Epidermal melanocyte (primary cell): ENCODE data around the gene ADGRG6.
"Not testable (repeated sequence)": the region's sequence is repeated elsewhere in the genome, so short reads cannot be mapped to it uniquely, and the experiment has no call there.

Experiments used
- DNase-seq: peaks from one replicate; pipeline ENCODE4 v3.0.0; 2011; ENCODE audit warnings: low spot score; ENCODE audit not compliant: insufficient read length

ADGRG6 gene

DNA sequence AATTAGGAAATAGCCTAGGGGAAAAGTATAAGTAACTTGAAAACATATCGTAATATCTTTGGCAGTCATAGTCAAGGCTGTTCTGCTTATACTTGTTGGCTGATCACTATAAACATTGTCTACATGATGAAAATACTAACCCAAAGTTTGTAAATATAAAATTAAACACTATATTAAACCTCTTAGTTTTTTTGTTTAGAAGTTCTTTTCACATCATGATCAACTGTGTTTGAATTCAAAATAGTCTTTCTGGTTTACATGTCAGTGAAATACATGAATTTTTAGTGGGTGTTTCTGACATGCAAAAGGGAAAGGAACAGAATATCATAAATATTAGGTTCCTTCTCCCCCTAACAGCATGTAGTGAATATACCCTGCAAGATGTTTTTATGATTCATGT lies 43.5 kb downstream of the ADGRG6 start:
- DNase-seq: no peak

DNA sequence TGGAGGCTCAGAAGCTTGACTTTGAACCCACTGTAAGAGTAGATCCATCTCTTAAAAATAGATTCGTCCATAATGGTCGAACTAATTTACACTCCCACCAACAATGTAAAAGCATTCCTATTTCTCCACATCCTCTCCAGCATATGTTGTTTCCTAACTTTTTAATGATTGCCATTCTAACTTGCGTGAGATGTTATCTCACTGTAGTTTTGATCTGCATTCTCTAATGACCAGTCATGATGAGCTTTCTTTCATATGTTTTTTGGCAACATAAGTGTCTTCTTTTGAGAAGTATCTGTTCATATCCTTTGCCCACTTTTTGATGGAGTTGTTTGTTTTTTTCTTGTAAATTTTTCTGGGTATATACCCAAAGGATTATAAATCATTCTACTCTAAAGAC lies 44.4 kb downstream of the ADGRG6 start:
- DNase-seq: not testable (repeated sequence)

DNA sequence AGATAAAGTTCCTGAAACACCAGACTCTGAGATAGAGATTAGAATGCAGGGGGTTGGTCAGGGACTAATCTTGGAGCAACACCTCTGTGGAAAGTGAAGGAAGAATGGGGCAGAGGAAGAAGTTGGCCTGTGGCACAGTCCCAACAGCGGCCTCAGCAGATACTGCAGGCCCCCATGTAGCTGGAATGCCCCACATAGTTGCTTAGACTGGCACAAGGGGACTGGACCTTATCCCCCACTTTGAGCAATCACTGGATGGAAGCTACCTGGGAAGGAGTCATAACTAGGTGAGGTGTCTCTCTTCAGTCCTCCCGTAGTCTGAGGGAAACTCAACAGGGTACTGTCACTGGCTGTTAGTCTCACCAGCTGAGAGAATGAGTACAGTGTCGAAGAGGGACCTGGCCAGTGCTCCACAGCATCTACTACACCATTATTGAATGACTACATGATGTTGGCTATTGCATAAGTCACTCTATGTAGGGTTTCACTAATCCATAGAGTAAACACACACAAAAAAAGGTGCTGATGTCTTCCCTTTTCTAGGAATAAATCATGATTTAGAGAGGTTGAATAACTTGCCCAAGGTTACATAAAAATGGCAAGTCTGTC lies 47.5 kb downstream of the ADGRG6 start:
- no peak for DNase-seq

DNA sequence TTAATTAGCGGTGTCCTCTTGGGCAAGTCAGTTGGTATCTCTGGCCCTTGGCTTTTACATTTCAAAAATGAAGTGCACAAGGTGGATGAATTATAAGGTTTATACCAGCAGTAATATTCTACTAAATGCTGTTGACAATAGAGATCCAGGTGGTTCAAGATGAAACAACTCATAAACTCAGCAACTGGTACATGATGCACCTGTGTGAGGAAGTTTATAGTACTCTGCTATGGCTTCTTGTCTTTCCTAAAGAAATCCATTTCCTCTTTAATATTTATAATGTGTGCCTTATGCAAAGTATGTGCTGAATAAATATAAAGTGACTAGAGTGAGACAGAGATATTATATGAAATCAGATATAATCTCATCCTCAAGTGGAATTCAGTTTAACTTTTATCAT lies 48.5 kb downstream of the ADGRG6 start:
- DNase-seq: no peak

DNA sequence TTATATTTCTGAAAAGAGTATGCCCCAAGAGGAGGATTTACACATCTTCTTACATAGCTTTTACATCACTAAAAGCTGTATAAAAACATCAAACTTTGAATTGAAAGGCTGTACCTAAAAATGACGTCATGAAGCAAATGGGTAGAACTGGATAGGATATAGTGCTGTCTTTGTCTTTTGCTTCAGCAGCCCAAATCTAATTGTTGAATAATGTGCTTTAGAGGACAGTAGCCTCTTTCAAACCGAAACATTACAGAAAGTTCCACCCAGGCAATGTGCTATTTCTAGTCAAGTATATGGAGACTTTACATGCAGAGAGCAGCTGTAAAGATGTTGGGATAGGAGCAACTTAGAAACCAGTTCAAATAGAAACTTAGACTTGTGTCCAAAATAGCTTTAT lies 51.9 kb downstream of the ADGRG6 start:
- peak; percentile 24 for DNase-seq

DNA sequence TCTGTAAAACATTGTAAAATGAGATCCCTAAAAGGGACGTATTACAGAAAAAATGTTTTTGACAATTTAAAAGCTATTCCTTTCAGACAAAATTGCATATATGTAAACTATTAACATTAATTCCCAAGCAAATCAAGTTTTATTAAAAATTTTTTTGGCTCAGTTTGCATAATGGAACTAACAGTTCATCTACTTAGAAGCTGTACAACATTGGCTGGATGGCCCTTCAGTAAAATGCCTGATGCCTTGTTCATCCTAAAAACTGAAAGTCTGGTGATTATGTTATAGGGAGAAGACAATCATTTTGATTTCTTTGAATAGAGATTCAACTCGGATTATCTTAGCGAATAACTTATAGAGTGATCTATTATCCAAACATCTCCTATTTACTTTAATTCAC lies 52.8 kb downstream of the ADGRG6 start:
- no peak for DNase-seq

DNA sequence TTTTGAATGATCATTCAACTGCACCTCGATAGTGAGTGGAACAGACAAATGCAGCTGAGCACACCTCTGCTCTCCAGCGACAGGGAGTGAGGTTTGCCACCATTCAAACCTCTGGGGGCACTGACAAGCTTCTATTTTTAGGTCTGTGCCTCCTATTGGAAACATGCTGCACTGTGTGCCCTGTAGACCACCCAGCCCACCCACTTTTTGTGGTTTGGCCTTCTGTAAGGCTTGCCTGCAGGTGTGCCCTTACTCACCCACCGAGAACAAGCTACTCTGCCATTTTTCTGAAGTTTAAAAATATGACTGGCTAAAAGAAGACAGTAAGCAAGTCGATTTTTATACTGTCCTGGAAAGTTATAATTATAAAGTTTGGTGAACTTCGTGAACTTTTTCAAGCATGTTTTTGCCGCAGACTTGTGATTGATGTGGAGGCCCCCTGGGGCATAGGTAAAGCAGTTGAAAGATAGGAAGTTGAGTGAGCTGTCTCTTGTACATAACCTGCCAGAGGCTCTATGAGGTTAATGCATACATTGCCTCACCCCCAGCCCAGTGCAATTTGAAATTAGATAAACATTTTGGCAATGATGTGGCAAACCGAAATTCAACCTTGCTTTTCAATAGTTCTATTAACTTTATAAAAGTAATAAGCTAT lies 53.8 kb downstream of the ADGRG6 start:
- DNase-seq: no peak

DNA sequence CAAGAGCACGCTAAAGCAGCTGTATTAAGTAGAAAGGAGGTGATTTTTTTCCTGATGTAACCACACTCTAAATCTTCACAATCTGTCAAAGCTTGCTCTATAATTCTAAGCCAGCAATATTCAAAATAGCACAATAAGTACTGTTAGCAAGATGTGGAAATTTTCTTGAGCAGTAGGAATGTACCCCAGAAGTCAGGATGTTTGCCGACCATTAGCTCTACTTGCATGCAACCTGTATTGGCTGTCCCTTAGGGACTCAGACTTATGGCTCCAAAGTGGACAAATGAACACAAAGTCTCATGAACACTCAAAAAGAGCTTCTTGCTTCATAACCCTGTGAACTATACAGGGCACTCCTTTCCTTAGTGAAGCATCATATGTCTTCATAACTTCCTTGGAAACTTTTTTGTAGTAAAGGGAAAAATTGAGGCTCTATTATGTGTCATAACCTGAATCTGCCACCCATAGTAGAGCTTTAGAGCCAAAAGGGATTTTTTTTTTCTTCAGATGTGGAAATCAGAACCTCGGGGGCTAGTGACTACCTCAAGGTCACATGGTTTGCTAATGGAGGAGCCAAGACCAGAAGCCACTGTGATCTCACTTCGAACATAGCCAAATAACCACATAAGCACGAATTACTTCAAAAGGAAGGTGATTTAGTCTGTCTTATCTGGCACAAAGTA lies 54.5 kb downstream of the ADGRG6 start:
- no peak for DNase-seq

DNA sequence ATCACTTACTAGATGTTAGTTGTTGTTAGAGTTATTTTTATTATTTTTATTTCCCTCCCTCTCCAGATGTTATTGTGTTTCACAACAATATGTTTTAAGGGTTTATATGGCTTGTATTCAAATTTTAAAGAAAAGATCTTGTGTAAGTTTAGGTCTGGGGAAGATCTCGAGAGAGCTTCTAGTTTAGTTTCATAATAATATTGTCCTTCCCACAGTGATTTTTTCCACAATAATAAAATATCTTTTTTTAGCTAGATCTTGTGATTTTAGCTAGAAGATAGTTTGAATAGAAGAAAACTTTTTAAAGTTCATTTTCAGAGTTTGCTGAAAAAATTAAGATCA lies 55.0 kb downstream of the ADGRG6 start:
- DNase-seq: no peak

DNA sequence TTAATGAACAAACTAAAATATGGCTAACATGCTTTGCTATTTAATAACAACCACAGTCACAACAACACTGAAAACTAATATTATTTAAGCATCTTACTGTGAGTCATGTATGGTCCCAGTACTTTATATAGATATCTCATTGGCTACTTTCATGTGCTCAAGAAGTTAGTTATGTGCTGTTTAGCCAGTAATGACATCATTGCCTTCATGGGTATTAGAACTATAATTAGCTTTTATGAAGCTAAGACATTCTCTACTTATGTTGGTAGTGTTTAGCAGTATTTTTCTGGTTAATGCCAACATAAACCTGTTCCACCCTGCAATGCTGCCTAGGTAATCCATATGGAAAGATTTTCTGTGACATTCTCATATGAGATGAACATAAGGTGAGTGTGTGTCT lies 56.1 kb downstream of the ADGRG6 start:
- DNase-seq: no peak

DNA sequence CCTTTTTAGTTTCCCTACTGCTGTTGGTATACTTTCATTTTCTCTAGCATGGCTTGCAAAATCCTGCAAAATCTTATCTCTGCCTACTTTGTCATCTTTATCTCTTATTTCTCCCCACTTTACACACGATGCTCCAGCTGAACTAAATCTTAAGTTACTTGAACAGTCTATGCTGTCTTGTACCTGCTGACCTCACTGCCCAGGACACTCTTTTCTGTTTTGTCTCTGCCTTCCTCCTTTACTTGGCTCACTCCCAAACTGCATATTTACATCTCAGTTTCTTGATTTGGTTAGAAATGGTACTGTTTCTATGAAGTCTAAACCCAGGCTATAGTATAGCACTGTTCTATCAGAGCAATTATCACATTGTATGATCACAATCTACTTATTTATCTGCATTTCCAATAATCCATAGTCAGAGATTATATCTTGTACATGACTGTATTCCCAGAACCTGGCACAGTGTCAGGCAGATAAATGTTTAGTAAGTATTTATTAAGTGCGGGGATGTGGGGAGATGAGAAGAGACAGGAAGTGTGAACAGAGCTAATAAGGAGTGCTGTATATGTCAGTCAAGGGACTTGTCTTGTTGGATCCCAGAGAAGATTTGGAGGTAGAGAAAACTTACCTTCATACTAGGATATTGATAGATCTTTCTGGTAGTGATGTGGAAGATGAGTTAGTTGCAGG lies 57.6 kb downstream of the ADGRG6 start:
- no peak for DNase-seq

DNA sequence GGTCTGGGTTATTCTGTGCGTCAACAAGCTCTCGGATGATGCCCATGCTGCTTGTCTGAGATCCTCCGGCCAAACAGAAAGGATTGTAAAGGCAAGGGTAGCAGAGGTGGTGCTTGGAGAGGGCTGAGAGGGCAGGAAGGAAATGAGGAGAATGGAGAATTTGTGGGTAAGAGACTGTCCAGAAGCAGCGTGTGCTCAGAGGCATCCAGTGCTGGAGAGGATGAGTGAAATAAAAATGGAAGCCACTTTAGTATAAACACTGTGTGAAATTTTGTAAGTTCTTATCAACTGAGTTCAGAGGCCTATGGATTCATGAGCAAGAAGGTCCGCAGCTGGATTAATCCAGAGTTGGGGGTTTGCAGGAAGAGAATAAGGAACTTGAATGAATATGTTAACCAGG lies 59.5 kb downstream of the ADGRG6 start:
- DNase-seq: no peak

DNA sequence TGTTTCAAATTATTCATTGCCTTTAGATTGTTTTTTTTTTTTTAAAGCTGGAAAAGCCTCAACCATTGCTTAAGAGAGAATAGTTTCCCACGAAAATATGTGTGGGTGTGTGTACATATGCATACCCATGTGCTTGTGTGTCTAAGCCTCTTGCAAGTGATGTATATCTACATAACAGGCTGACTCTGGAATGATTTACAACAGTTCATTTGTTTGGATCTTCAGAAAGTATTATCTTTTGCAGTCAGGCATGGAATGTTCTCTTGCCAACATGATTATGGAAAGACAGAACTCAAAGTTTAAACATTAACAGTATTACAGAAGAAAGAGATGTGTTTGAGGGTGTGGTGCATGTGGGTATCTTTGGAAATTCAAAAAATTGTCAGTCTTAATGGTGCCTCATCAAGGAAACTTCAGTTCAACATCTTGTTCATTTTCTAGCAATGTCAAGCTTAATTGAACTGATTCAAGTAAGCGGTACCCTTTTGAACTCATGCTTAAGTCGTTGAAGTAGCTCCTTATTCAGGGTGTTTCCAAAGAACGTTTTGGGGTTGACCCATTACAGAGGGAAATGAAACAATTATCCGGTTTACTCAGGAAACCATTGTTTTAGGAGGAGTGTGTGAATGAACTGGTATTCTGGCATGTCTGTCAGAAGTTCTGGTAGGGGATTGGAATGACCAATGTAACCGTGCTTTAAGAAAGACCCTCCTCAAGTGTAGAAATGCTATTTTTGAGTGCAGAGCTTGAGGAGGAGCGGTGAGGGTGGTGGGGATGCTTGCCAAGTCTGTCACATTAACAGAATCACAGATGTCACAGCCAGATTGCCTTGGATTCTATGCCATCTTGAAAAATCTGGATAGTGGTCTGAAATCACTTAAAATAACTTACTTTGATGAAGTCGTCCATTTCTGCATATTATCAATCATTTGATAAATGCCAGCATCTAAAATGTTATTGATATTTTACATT lies 60.3 kb downstream of the ADGRG6 start:
- no peak for DNase-seq

DNA sequence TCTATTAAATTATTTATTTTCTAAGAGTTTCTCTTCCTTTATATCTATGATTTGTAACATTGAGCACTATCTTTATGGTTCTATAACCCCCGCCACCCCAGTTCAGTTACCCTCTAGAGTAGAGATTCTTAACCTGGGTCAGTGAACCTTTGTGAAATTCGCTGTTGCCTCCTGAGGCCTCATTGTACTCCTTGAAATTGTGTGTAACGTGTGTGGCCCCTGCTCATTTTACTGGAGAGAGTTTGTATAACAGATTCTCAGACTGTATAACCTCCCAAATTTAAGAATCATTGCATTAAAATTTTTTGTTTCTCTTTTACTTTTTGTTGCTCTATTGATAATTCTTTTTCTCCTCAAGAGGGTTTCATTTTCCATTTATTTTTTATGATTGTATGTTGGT lies 65.3 kb downstream of the ADGRG6 start:
- no peak for DNase-seq

DNA sequence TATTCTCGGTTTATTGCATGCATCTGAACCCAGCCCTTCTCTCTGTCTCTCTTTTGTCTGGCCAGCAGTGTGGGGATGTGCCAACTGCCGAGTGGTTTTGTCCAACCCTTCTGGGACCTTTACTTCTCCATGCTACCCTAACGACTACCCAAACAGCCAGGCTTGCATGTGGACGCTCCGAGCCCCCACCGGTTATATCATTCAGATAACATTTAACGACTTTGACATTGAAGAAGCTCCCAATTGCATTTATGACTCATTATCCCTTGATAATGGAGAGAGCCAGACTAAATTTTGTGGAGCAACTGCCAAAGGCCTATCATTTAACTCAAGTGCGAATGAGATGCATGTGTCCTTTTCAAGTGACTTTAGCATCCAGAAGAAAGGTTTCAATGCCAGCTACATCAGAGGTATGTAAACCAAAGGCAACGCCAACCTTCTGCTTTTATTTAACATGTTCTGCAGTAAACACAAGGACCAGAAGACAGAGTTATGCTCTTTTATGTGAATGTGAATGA lies 65.8 kb downstream of the ADGRG6 start:
- DNase-seq: no peak

DNA sequence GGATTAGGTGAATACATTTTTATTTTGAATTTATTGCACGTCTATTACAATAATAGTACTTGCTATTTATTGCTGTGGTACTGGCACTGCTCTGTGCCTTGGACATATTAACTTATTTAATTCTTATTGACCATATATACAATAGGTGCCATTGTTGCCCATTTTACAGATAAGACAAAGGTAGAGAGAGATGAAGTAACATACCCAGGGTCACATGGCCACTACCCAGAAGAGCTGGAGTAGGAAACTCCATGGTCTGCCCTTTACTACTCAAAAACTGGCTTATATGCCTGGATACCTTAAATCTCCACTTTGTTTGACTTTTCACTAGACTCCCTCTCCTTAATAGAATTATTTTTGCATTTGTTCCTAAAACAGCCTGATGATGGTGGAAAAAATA lies 67.5 kb downstream of the ADGRG6 start:
- no peak for DNase-seq

DNA sequence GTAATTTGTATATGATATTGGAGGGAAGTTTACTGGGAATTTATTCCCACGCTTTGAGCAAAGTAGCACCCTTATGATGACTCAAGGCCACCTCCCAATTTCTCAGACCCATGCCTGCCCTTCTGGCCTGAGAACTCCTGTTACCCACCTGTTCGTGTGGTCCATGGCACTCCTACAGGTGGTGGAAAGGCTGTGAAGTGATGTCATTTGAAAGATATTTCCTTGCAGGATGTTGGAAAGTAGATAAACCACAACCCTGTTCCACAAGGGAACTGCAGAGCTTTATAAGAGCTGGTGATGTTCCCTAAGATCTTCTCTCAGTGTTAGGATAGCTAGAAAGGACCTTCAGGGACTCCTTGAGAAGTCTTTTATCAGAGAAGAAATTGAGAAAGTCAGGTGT lies 70.5 kb downstream of the ADGRG6 start:
- DNase-seq: no peak

DNA sequence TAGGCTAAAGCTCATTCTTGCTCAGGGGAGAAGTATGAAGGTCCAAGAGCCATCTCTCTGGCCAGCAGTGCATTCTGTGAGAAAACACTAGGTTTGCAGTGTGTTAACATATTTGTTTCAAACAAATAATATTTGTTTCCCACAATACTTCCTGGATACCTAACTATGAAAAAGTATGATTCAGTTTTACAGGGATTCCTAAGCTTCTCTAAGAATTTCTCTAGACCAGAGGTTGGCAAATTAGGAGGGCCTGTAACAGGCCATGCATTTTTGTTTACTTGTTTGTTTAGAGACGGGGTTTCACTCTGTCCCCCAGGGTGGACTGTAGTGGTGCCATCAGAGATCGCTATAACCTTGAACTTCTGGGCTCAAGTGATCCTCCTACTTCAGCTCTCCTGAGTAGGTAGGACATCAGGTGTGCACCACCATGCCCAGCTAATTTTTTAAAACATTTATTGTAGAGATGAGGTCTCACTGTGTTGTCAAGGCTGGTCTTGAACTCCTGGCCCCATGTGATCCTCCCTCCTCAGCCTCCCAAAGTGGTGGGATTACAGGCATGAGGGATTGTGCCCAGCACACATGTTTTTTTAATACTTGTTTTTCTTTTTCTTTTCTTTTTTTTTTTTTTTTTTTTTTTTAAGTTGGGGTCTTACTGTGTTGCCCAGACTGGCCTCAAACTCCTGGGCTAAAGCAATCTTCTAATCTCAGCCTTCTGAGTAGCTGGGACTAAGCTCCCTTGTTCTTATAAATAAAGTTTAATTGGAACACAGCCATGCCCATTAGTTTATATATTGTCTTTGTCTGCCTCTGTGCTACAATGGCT lies 71.7 kb downstream of the ADGRG6 start:
- no peak for DNase-seq

DNA sequence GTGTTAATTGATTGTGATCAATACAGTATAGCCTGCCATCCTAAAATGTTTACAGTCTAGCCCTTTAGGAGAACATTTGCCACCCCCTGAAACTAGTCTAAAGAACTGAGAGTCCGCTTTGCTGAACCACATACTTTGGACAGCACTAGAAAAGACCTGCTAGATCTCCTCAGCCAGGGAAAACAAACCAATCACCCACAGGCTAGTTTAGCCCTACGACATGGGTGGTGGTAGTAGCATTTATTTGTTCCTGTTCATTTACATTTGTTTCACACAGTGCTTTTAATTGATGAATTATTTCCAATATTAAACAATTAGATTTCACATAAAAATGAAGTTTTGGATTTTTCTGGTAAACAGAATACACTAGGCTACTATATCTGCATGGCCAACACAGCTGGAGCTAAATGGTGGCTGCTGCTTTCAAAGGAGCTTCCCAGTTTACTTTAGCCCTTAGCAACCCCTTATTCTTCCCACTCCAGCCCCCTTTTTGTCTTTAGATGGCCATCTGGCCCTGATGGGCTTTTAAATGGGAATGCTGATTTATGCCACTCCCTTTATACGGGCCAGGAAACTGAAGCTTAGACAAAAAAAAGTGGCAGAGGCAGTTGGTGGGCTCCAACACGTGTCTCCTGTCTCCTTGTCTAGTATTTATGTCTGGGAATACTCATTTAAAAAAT lies 72.4 kb downstream of the ADGRG6 start:
- DNase-seq: no peak
